HCT116 (cell line): Measurements from ENCODE around the gene PIK3CB. TPM values are rescaled to one million over a fixed set of nuclear protein-coding genes. Genes with fewer than 3 reads are reported as not detected.

ENCODE experiments used
- ATAC-seq: fragments of 200-7000 bp; cut with Tn5 transposase; 2 replicates; pipeline ENCODE4 v1.9.1; 2020; ENCODE audit warnings: mild to moderate bottlenecking, moderate library complexity
- BruUV-seq: library from RNA; stranded (reverse); fragments of 400-500 nt; replicated peaks from 2 replicates; lab custom pipeline; 2021; lab: Mats Ljungman, UMichigan
- CTCF ChIA-PET: fragments of 300-600 bp; sonication (Branson Sonifier 250); formaldehyde crosslinking; loops from one replicate; lab custom pipeline; 2021; ENCODE audit warnings: antibody characterized with exemption; lab: Charles Lee
- POLR2A ChIA-PET: fragments of 300-600, 350-600 bp; sonication (Branson Sonifier 250); formaldehyde crosslinking; loops from one replicate; lab custom pipeline; 2021; ENCODE audit warnings: antibody characterized with exemption; lab: Charles Lee
- RAD21 ChIA-PET, 2 experiments: fragments of 300-600 bp; sonication (Branson Sonifier 250); formaldehyde crosslinking; loops; one replicate each; lab custom pipeline; 2023; ENCODE audit warnings: low total read pairs in 2 of 2; ENCODE audit not compliant: uncharacterized antibody in 2 of 2, unreplicated experiment in 2 of 2, low non-redundant PET in 1 of 2; lab: Charles Lee
- DNase-seq: peaks from one replicate; pipeline ENCODE4 v3.0.0-alpha.2; 2010; ENCODE audit warnings: low read depth, low spot score
- H2AFZ ChIP-seq: fragments of 200-600 bp; shearing (Covaris generic), sonication (generic); 2 replicates; pipeline ENCODE4 v1.6.1; 2017; ENCODE audit warnings: low read depth, mixed run types, mixed read lengths, antibody characterized with exemption, low read length; ENCODE audit not compliant: poor library complexity, severe bottlenecking
- H3K27ac ChIP-seq: 2 replicates; pipeline ENCODE4 v1.5.1; 2012; ENCODE audit warnings: low read depth, low read length
- H3K27me3 ChIP-seq: fragments of 200-600 bp; sonication (generic); 2 replicates; pipeline ENCODE4 v1.6.1; 2016; ENCODE audit warnings: mixed run types, low read length, mixed read lengths; ENCODE audit not compliant: insufficient read depth
- H3K36me3 ChIP-seq, 2 experiments: fragments of 200-500 bp in 1 of 2; fragments of 200-600 bp in 1 of 2; sonication (Bioruptor generic) in 1 of 2; sonication (generic) in 1 of 2; 2 replicates each; pipeline versions ENCODE4 v1.5.1 to v1.6.1; 2014 to 2016; ENCODE audit warnings: low read length in 2 of 2, inconsistent platforms in 1 of 2, mixed read lengths in 1 of 2, mixed run types in 1 of 2; ENCODE audit not compliant: insufficient read depth in 2 of 2, control insufficient read depth in 1 of 2
- H3K4me1 ChIP-seq, 2 experiments: fragments of 200-600 bp in 1 of 2; sonication (generic) in 1 of 2; 2 replicates each; pipeline versions ENCODE4 v1.5.1 to v1.6.1; 2012 to 2017; ENCODE audit warnings: low read length in 2 of 2, inconsistent platforms in 1 of 2, mild to moderate bottlenecking in 1 of 2, mixed read lengths in 1 of 2, mixed run types in 1 of 2, moderate library complexity in 1 of 2; ENCODE audit not compliant: insufficient read depth in 2 of 2, control insufficient read depth in 1 of 2
- H3K4me2 ChIP-seq: fragments of 200-600 bp; sonication (generic); 2 replicates; pipeline ENCODE4 v1.6.1; 2017; ENCODE audit warnings: mixed run types, low read length, mixed read lengths
- H3K4me3 ChIP-seq, 2 experiments: fragments of 200-600 bp in 1 of 2; sonication (generic) in 1 of 2; replicated peaks in 1 of 2; 2 replicates each; pipeline ENCODE4 v1.5.1; 2011 to 2016; ENCODE audit warnings: low read length in 2 of 2, control low read depth in 1 of 2, low read depth in 1 of 2, mild to moderate bottlenecking in 1 of 2, mixed read lengths in 1 of 2, mixed run types in 1 of 2
- H3K79me2 ChIP-seq: fragments of 200-600 bp; sonication (generic); 2 replicates; pipeline ENCODE4 v1.6.1; 2017; ENCODE audit warnings: mild to moderate bottlenecking, mixed run types, low read length, moderate library complexity, mixed read lengths; ENCODE audit not compliant: insufficient read depth
- H3K9ac ChIP-seq: fragments of 200-600 bp; sonication (generic); 2 replicates; pipeline ENCODE4 v1.6.1; 2016; ENCODE audit warnings: low read length, mixed read lengths
- H3K9me2 ChIP-seq: fragments of 200-600 bp; sonication (generic), shearing (Covaris generic); 2 replicates; pipeline ENCODE4 v1.6.1; 2017; ENCODE audit warnings: mixed run types, mild to moderate bottlenecking, moderate library complexity; ENCODE audit not compliant: insufficient read depth
- H3K9me3 ChIP-seq, 2 experiments: fragments of 200-500 bp in 1 of 2; fragments of 200-600 bp in 1 of 2; sonication (Bioruptor generic) in 1 of 2; sonication (generic) in 1 of 2; 2 replicates each; pipeline ENCODE4 v1.6.1; 2014 to 2017; ENCODE audit warnings: low read length in 2 of 2, mixed read lengths in 2 of 2, inconsistent platforms in 1 of 2, low read depth in 1 of 2, mild to moderate bottlenecking in 1 of 2, mixed run types in 1 of 2, moderate library complexity in 1 of 2; ENCODE audit not compliant: control insufficient read depth in 1 of 2, insufficient read depth in 1 of 2
- H4K20me1 ChIP-seq: fragments of 200-600 bp; sonication (generic), shearing (Covaris generic); 2 replicates; pipeline ENCODE4 v1.6.1; 2017; ENCODE audit warnings: mixed run types, mild to moderate bottlenecking, moderate library complexity; ENCODE audit not compliant: insufficient read depth
- REST ChIP-seq: IDR thresholded peaks from 2 replicates; pipeline ENCODE4 v1.6.1; 2012; ENCODE audit warnings: low read depth
- intact Hi-C: fragments of 100-400 bp; cut with micrococcal nuclease; formaldehyde crosslinking; loops from 2 replicates; pipeline ENCODE4 v1.10.0; 2022
- total RNA-seq: library from RNA; stranded (reverse); gene quantifications from one replicate; pipeline ENCODE4 v1.2.1, GENCODE V29; 2021; ENCODE audit not compliant: unreplicated experiment

PIK3CB gene
- total RNA-seq, 1 experiment from 2014 or later, result 44.3 TPM

- intact Hi-C loops, result no loop called here
- 0 out of 2 replicates have a peak, but pooled peaks have one; percentile 44 for ATAC-seq
Measured at GRCh38 chr3:138817695-138818094, 17.0 kb downstream of the PIK3CB start.

More at GRCh38 chr3:138817695-138818094, 17.0 kb downstream of the PIK3CB start:
- Histone ChIP-seq H3K9ac (no peak overlapping the region), H3K4me3 (no peak overlapping the region), H3K9me2 (no peaks in the 10 kb centered on the region), H2AFZ (no peak overlapping the region), H3K27ac (no peak overlapping the region), H3K79me2 (peaks cover 91% of the 10 kb centered on the region), H3K27me3 (no peaks in the 10 kb centered on the region), H3K9me3 (no peaks in the 10 kb centered on the region), H4K20me1 (no peaks in the 10 kb centered on the region), H3K4me1 (peaks cover 0 to 10% of the 10 kb centered on the region in 2 experiments; a peak in 2 of 4 replicates), H3K4me2 (no peak overlapping the region), H3K36me3 (peaks cover 0 to 4% of the 10 kb centered on the region in 2 experiments; a peak in 1 of 4 replicates)
- ChIA-PET RAD21 (no interaction called here), POLR2A (no interaction called here), CTCF (no interaction called here)
- BruUV-seq, result no TSS peak
- TF ChIP-seq REST, result no peak
- no peak for DNase-seq
